ENCODE results near the gene TRIM67.

The TRIM67 gene

DNA sequence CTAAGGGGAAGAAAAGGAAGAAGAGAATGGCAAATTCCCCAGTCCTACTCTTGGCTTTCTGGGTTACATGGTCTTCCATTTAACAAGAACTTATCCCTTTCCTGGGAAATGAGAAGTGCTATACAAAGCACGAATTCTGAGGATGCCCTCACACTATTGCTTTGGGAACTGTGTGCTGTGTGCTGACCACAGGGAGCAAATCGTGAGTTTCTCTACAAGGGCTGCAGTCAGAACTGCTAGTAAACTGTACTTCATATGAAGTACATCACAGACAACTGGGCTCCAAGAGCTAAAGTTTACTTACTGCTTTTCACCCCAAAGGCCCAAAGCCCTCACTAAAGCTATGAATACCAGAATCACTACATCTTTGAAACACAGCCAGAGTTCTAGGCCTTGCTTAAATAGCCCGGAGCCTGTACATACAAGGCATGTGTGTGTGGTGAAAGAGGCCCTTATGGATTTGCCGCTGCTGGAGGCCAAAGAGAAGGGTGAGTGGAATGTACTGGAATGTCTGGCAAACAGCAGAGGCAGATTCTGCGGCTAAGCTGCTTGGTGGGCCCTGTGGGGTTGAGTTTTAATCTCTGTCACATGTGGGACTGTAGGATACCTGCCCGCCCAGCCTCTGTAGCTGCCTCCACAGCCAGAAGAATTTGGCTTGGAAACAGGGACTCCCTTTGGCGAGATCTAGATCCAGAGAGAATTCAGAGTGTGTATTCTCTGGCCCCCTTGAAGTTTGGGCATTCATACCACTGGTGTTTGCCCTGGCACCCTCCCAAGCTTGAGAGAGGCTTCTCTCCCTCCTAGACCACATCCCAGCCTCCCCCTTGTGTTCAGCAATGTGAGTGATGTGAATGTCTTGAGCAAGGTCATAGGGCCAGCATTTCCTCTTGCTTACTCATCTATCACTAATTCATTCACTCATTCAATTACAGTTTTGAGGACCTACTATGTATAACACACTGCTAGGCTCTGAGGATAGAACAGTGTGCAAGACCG, 21.9 kb upstream of the TRIM67 start:
- peak; percentile 90 for DNase-seq (ENCODE audit: low read depth)
- TF ChIP-seq, protein P1, sequence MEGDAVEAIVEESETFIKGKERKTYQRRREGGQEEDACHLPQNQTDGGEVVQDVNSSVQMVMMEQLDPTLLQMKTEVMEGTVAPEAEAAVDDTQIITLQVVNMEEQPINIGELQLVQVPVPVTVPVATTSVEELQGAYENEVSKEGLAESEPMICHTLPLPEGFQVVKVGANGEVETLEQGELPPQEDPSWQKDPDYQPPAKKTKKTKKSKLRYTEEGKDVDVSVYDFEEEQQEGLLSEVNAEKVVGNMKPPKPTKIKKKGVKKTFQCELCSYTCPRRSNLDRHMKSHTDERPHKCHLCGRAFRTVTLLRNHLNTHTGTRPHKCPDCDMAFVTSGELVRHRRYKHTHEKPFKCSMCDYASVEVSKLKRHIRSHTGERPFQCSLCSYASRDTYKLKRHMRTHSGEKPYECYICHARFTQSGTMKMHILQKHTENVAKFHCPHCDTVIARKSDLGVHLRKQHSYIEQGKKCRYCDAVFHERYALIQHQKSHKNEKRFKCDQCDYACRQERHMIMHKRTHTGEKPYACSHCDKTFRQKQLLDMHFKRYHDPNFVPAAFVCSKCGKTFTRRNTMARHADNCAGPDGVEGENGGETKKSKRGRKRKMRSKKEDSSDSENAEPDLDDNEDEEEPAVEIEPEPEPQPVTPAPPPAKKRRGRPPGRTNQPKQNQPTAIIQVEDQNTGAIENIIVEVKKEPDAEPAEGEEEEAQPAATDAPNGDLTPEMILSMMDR (IDR thresholded peaks at IDR 0.05; ENCODE audit: low read length, missing control alignments), result no peak
- no peak overlapping the region for H3K4me3 ChIP-seq (replicated peaks; ENCODE audit: low read depth, low read length)

DNA sequence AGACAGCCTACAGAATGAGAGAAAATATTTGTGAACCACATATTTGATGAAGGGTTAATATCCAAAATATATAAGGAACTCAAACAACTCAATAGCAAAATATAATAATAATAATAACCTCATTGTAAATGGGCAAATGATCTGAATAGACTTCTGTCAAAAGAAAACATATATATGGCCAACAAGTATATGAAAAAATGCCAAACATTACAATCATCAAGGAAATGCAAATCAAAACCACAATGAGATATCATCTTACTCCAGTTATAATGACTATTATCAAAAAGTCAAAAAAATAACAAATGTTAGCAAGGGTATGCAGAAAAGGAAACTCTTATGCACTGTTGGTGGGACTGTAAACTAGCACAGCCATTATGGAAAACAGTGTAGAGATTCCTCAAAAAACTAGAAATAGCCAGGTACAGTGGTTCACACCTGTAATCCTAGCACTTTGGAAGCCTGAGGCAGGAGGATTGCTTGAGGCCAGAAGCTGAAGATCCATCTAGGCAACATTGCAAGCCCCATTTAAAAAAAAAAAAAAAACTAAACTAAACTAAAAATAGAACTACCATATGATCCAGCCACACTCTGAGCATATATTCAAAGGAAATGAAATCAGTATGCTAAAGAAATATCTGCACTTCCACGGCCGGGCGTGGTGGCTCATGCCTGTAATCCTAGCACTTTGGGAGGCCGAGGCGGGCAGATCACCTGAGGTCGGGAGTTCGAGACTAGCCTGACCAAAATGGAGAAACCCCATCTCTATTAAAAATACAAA, 17.3 kb upstream of the TRIM67 start:
- TF ChIP-seq, protein P1 (IDR thresholded peaks at IDR 0.05; ENCODE audit: low read length, missing control alignments), result no peak
- no peak overlapping the region for H3K4me3 ChIP-seq (replicated peaks; ENCODE audit: low read depth, low read length)
- DNase-seq (ENCODE audit: low read depth), result no peak

DNA sequence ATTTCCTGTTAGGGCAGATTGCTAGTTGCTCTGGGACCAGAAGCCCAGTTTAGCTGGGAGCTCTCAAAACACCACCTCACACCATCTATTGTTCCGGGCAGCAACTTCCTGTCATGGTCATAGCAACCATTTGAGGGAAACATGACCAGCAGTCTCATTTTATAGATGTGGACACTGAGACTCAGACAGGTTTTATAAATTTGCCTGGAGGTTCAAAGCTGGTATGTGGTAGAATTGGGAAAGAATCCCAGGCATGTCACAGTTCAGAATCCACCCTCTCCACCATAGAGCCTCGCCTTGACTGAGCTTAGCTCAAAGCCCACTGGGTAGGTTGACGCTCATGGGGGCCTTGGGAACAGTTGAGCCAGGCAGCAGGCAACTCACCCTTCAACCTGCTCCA, 14.0 kb upstream of the TRIM67 start:
- no peak for DNase-seq (ENCODE audit: low read depth)
- H3K4me3 ChIP-seq (replicated peaks; ENCODE audit: low read depth, low read length), result no peak overlapping the region
- TF ChIP-seq, protein P1 (IDR thresholded peaks at IDR 0.05; ENCODE audit: low read length, missing control alignments), result no peak

DNA sequence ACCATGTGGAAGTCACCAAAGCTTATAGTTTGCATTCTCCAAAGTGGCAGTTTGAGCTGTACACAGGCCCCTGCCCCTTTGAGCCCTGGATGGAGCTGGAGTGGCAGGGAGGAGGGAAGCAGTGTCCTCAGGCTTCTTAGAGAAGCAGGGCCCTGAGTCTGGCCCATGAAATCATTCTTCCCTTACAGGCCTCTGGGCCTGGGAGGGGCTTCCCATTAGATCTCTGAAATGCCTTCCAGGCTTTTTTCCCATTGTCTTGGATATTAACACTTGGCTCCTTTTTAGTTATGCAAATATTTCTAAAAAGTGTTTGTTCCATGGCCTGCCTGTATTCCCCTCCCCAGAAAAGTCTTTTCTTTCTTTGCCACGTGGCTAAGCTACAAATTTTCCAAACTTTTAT, 10.0 kb upstream of the TRIM67 start:
- DNase-seq (ENCODE audit: low read depth), result no peak
- H3K4me3 ChIP-seq (replicated peaks; ENCODE audit: low read depth, low read length), result no peak overlapping the region
- TF ChIP-seq, protein P1 (IDR thresholded peaks at IDR 0.05; ENCODE audit: low read length, missing control alignments), result no peak

DNA sequence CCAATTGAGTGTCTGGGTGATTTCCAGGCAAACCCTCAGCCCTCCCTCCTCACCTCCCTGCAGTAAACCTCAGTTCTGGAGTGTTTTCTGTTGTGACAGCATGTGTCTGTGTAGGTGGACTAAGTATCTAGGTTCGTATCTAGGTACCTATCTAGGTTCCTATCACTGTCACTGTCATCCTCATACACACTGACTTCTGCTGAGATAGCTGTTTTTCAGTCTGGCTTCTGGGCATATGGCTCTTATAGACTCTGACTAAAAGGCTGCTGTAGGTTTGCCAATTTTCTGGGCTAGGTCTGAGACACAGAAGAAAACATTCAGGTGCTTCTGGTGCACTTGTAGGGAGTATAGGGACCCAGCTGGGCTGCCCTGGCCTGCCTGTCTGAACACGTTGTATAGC, 8.1 kb upstream of the TRIM67 start:
- H3K4me3 ChIP-seq (replicated peaks; ENCODE audit: low read depth, low read length), result no peak overlapping the region
- DNase-seq (ENCODE audit: low read depth), result no peak
- TF ChIP-seq, protein P1 (IDR thresholded peaks at IDR 0.05; ENCODE audit: low read length, missing control alignments), result no peak

DNA sequence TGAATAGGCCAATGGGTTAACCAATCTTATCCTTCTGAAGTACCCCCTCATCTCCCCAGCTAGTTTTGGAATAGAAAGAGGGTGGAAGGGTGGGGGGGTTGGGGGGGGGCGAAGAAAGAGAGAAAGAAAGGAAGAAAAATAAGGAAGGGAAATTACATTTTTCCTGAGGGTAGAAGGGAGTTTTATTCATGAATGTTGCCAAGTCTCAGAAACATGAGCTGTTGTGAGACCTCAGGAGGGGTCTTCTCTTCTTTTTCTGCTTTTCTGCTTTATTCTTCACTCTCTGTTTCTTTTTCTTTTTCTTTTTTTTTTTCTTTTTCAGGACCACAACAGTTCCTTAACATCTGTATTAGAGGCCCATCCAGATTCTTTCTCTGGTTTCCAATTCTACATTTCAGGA, 6.0 kb upstream of the TRIM67 start:
- no peak overlapping the region for H3K4me3 ChIP-seq (replicated peaks; ENCODE audit: low read depth, low read length)
- TF ChIP-seq, protein P1 (IDR thresholded peaks at IDR 0.05; ENCODE audit: low read length, missing control alignments), result no peak
- no peak for DNase-seq (ENCODE audit: low read depth)

Data from fibroblast of pulmonary artery (primary cell).